GM21576 (cell line): ENCODE data around the gene CRYGS.
A peak's percentile ranks its signal among the peaks of the same experiment; 100 is the strongest.
"Not testable (repeated sequence)": the region's sequence is repeated elsewhere in the genome, so short reads cannot be mapped to it uniquely, and the experiment has no call there.

Experiments
- ATAC-seq: cut with Tn5 transposase; IDR thresholded peaks from one replicate; pipeline ENCODE4 v1.9.1; 2021; ENCODE audit warnings: mild to moderate bottlenecking, moderate library complexity; ENCODE audit not compliant: unreplicated experiment

CRYGS gene

DNA sequence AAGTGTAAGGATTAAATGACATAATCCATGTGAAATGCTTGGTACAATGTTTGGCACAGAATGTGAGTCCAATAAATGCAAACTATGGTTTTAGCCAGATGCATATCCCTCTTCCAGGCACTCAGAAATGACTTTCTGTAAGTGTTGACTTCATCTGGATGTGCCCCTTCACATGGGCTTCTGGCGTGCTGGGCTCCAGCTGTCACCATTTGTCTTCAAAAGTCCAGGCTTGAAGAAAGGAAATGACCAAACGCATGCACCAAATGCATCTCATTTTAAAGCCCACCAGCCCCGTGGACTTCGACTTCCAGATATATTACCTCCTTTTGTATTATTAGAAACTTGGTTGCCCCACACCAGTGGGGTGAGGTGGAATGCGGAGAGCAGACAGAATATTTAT, 23.7 kb downstream of the CRYGS start:
- ATAC-seq = no peak

DNA sequence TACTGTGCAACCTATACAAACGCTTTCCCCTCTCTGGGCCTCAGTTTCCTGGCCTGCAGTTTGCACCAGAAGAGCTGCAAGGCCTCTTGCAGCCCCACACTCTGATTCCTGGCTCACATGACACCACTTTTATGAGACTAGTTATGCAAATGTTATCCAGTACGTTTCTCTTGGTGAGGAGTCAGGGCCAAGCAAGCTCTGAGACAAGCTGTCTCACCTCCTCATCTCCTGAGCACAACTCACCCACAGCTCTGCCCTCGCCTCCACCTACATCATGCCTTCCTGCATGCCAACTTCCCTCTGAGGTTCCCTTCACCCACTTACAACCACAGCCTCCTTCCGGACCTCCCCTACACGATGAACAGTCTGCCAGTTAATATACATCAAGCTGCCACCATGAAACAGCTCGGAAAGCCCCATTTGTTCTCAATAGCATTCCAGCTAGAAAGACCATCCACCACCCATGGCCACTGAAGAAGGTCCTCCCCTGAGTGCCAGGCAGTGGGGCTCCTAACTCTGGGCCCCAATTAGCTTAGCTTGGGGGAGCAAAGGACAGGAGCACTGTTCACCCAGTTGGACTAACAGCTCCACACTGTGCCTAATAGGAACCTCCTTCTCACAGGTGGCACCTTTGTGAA, 25.0 kb downstream of the CRYGS start:
- no peak for ATAC-seq

DNA sequence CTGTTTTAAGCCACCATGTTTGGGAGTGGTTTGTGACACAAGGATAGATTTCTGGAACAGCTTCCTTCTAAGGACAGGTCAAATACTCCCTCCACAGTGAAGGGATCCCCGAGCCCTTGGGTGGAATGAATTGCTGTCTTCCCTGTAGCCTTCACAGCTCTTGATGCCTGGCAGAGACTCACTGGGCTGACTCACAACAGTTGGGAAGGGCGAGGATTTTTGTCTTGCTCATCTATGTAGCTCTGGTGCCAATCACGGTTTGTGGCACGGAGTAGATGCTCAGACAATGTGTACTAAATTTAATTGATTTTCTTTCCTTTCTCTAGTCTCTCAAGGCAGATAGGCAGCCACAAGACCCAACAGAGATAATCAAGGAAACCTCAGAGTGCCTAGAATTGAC, 27.0 kb downstream of the CRYGS start:
- ATAC-seq = no peak

DNA sequence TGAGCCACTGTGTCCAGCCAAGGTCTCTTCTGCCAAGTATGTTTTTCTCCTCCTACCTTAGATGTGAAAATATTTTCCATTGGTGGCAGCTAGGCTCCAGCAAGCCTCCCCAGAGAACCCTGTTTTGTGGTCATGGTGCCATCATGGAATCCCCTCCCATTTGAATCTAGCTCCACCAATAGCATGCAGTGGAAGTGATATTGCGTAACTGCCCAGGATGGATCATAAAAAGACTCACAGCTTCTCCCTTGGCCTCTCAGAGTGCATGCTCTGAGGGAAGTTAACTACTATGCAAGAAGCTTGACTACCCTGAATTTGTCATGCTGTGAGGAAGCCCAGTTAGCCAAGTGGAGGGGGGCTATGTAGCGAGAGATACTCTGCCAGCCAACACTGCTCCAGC, 27.5 kb downstream of the CRYGS start:
- ATAC-seq = no peak

DNA sequence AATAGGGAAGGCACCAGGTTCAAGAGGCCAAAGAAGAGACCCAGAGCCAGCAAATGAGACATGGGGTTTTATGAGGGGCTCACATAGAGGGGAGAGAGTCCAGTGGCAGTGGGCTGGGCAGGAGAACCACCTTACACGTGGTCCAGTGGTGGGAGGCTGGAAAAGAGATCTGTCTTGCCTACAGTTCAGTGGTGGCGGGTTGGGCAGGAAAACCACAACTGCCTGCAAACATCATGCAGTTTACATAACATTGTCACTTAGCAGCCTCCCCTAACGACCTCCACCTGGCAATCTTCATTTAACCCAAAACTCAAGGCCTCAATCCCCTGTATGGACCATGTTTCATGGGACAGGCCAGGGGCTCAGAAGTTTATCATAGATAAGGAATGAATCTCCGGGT, 29.1 kb downstream of the CRYGS start:
- ATAC-seq = no peak

DNA sequence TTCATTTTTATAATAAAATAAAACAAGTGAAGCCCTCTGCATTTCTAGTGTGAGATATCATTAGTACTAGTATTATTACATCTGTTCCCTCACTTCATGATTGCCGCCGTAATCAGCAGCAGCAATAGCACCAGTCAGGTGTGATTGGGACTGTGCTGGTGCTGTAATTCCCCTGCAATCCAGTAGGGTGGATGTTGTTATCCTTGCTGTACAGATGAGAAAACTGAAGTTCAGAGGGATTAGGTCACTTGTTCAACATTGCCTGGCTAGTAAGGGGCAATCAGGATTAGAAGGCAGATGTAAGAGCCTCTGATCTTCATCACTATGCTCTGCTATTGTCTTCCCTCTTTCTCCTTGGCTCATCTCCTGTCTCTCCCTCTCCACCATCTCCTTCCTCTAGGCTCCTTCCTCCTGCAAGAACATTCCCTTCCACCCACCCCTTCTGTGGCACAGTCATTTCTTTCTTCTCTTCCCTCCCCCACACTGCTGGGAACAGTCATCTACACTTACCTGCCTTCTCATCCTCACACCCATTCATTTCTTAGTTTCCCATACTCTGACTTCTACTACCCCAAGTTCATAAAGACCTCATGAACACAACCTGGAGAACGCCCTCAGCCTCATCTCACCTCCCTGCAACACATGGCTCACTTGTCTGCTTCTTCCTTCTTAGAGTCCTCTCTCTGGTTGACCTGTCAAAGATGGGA, 29.7 kb downstream of the CRYGS start:
- no peak for ATAC-seq

DNA sequence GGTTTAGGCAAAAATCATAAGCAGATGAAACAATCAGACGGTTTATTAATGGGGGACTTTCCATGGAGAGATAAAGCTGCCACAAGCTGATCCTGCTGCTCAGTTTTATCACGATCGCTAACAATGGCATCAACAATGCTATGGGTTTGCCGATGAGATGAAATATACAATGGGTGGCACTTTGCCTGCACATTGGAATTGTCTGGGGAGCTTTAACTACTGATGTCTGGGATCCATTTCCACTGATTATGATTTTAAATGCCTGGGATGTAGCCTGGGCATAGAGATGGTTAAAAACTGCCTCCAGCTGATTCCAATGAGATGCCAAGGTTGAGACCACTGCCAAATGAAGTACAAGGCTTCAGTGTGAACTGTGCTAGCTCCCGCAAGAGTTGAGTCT, 30.8 kb downstream of the CRYGS start:
- no peak for ATAC-seq

DNA sequence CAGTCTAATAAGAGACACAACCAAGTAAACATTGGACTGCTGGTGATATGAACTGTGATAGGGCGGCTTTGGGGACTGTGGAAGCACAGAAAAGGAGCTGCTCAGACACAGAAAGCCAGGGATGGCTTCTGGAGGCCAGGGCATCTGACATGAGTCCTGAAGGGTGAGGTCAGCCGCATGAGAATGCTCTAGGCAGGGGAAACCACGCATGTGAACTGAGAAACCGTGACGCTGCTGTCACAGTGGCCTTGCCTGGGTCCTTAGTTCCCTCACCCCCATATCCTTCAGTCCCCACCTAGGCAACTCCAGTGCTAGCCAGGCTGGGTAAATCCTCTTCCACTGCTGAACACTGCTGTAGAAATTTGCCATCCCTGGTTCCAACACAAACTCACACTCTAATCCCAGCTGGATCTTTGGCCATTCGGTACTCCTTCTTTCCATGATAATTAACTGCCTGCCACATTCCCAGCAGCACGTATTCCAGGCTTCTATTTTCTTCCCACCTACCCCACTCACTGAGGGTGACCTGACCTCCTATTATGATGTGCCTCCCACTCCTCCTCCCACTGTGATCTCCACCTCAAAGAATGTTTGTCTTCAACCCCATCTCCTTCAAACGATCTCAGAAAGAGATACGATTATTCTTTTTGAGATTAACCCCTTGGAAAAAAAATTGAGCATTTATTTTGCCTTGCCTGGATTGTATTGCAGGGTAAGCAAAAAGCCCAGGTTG, 31.4 kb downstream of the CRYGS start:
- ATAC-seq = no peak

DNA sequence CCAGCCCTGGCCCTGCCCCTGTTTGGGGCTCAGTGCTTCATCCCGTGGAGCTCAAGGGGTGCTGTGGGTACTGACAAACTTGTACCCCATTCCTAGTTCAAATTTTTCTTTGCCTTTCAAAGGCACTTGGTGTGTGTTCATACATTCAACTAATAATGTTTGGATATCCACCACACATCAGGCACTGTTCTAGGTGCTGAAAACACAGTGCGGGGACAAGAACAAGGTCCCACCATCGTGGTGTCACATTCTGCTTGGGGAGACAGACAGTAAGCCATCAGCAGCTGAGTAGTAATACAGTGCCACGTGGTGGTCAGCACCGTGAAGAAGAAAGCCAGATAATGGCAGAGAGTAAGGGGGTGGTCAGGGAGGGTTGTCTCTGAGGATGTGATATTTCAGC, 32.5 kb downstream of the CRYGS start:
- no peak for ATAC-seq

DNA sequence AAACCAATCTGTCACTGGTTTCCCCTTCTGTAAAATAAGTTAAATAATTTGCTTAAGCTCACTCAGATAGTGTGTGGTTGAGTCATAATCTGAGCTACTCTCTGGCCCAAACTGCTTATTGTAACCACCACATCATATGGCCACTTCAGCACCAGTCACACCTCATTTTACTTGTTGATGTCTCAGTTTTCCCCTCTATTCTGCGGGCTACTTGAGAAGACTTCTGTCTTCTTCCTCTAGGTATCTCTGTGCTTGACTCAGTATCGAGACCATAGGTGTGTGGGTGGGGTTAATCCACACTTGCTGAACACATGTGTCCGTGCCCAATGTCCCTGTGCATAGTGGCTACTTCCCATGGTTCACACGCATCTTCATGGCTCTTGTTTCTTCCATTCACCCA, 32.9 kb downstream of the CRYGS start:
- peak; percentile 81 for ATAC-seq

DNA sequence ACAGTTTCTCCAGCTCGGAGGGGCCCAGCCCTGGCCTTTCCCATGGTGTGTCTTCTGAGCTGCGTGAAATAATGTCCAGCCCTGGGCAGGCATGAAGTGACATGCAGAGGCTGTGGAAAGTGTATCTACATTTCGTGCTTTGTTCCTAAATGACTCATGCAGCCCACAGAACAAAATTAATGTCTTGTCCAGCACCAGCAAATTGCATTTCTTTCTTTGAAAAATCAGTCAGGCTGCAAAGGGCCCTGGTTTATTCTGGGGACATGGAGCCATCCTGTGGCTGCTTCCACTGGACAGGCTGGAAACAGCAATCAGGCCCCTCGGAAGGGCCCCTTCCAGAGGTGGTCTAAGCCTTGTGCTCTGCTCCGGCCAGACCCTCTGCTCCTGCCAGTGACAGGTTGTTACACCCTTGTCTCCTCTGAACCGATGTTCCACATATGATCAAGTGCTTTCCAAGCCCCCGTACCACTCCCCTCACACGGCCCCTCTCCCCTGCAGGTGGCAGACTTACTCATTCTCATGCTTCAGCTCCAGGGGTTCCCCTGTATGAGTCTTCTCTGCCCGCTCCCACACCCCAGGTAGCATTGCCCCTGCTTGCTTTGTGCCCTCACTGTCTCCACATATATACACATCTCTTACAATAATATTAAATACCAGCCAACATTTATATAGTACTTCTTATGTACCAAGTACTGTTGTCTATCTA, 33.7 kb downstream of the CRYGS start:
- no peak for ATAC-seq

DNA sequence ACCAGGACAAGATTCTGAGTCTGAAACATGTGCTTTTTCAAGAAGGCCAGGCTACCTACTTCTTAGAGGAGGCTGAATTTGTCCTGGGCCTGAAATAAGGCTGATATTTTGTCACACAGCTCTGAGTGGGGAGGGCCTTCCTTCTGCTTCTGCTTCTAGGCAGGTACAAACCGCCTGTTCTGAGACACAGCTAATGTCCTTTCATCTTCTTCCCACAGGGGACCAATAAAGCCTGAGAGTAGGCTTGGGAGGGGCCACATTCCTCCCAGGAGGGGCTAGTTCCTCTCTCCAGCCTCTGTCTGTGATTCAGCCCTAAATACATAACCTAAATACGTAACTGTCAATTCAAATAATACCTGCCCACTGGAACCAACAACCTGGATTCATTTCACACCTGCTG, 34.8 kb downstream of the CRYGS start:
- ATAC-seq = no peak

DNA sequence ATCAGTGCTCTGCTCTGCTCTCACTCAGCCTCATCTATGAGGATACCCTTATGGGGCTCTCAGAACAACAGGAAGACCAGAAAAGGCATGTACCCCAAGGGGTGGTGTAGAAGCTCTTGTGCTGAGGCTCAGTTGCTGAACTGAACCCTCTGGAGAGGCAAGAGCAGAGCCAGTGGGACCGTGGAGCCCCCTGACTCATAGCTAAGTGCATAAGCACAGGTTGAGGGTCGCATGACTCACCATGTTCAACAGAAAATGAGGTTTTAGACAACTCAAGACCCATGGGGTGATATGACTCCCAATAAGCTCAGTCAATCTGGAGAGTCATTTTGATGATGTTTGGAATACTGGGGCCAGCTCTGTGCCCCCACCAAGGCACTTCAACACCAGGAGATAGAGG, 37.3 kb downstream of the CRYGS start:
- ATAC-seq = no peak

DNA sequence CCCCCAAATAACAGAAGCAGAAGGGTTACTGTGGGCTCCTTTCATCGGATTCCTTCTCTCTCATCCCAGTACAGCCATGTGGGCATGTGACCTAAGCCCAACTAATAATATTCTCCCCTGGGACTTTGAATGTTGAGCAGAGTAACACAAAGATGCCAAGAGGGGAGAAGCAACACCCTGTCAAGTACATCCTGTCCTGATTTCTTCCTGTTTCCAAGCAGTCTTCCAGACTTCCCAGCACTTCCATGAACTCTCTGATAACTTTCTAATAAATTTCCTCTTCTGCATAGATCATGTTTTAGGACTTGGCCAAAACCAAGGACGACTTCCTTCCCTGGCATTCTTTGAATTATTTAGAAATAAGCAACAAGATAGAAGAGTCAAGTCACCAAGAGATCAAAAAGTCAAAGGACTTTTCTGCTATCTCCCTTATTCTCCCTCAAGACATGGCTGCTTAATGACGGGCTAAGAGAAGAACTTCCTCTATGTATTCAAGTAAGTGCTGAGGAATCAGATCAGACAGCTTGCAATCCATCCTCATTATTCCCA, 37.9 kb downstream of the CRYGS start:
- no peak for ATAC-seq

DNA sequence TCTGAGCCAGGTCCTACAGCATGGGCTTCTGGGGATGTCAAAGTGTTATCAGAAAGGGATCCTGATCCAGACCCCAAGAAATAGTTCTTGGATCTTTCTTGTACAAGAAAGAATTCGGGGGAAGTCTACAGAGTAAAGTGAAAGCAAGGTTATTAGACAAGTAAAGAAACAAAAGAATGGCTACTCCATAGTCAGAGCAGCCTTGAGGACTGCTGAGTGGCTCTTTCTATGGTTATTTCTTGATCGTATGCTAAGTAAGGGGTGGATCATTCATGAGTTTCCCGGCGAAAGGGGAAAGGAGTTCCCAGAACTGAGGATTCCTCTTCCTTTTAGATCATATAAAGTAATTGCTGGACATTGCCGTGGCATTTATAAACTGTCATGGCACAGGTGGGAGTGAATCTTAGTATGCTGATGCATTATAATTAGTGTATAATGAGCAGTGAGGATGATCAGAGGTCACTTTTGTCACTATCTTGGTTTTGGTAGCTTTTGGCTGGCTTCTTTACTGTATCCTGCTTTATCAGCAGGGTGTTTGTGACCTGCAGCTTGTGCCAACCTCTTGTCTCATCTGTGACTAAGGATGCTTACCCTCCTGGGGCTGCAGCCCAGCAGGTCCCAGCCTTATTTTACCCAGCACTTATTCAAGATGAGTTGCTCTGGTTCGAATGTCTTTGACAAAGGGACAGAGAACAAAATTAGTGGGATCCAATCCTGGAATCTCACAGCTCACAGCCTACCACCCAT, 41.0 kb downstream of the CRYGS start:
- ATAC-seq = no peak

DNA sequence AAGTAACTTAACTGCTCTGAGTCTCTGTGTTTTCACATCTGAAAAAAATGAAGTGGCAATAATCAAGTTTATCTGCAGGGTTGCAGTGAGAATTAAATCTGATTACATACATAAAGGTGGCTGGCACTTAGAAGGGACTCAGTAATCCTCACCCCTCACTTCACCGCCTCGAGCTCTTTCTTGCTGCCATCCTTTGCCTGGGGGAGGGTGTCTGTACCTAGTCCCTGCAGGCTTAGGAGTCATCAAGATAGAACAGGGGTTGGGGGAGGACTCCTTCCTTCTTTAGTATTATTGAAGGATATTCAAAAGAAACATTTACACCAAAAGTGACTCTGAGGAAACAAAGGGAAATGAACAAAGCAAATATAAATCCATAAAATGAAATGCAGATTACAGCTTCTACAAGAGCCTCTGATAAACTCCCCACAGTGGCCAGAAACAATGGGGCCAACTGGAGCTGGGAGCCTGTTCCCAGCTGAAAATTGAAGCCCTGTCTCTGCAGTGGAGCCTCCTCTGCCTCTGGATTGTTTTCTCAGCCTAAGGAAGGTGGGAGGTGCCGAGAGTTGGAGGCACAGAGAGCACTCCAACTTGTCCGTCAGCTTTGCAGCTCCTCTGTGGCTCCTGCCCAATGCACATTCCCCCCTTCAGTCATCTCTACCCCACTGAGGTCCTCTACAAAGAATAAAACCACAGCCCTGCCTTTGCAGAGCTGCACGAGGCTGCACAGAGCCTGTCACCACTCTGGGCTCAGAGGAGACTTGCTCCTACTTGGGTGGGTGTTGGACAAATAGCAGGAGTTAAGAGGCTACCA, 41.8 kb downstream of the CRYGS start:
- ATAC-seq = no peak

DNA sequence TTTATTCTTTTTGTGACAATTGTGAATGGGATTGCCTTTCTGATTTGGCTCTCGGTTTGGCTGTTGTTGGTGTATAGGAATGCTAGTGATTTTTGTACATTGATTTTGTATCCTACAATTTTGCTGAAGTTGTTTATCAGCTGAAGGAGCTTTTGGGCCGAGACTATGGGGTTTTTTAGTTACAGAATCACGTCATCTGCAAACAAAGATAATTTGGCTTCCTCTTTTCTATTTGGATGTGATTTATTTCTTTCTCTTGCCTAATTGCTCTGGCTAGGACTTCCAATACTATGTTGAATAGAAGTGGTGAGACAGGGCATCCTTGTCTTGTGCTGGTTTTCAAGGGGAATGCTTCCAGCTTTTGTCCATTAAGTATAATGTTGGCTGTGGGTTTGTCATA, 44.2 kb downstream of the CRYGS start:
- not testable (repeated sequence) for ATAC-seq

DNA sequence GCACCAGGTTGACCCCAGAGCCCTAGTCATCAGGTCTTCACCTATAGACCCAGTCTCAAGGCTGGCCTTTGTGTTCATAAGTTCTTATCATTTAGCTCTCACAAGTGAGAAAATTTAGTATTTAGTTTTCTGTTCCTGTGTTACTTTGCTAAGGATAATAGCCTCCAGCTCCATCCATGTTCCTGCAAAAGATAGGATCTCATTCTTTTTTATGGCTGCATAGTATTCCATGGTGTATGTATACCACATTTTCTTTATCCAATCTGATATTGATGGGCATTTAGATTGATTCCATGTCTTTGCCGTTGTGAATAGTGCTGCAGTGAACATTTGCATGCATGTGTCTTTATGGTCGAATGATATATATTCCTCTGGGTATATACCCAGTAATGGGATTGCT, 46.2 kb downstream of the CRYGS start:
- ATAC-seq = not testable (repeated sequence)

DNA sequence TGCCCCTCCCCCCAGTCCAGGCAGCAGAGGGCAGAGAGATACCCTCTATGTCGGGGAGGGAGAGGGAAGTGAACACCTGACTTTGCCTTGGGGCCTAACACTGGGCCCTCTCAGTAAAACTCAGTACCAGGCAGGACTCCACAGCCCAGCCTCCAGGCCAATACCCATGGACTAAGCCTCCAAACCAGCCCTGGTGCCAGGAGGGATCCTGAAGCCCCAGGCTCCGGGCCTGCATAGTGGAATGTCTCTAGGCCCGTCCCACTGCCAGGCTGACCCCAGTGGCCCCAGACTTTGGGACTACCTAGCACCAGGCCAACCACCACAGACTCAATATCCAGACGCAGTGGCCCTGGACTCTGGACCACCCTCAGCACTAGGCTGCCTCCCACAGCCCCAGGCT, 46.6 kb downstream of the CRYGS start:
- no peak for ATAC-seq

DNA sequence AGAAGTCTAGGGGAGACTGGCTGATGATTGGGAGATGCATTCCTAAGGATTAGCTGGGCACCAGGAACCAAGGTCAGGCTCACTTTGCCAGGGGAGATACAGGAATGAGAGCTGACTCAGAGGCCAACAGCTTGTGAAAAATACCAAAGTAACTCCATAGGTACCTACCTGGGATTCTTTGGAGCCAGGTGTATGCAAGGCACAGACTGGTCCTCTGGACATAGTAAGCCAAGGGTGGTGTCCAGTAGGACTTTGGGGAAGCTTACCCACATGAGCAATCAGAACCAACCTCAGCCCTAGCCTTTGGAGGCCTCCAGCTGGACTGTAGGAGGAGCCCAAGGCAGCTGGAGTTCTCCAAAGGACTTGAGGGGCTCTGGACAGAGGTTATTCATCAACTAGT, 47.5 kb downstream of the CRYGS start:
- ATAC-seq = no peak
